GM21515 (cell line): ENCODE results near the gene TMED8.
"Not testable (repeated sequence)": the region's sequence is repeated elsewhere in the genome, so short reads cannot be mapped to it uniquely, and the experiment has no call there.

ENCODE experiments used
- ATAC-seq: cut with Tn5 transposase; IDR thresholded peaks from one replicate; pipeline ENCODE4 v1.9.1; 2021; ENCODE audit not compliant: unreplicated experiment

Gene TMED8

DNA sequence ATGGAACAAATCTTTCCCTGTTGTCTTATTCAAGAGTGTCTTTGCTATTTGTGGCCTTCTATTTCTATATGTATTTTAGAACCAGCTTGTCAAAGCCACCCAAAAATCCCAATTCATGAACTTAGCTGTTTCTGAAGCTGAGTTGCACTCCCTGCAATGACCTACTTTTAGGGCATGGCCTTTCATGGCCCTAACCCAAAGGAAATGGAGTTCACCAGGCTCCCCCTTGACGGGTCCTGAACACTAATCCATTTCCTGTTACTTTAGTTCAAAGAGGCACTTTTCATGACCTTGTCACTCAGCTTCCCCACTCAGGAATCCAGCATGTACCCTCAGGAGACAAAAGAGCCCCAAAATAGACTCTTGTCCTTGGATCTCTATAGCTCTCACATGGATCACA lies 7.6 kb downstream of the TMED8 start:
- no peak for ATAC-seq

DNA sequence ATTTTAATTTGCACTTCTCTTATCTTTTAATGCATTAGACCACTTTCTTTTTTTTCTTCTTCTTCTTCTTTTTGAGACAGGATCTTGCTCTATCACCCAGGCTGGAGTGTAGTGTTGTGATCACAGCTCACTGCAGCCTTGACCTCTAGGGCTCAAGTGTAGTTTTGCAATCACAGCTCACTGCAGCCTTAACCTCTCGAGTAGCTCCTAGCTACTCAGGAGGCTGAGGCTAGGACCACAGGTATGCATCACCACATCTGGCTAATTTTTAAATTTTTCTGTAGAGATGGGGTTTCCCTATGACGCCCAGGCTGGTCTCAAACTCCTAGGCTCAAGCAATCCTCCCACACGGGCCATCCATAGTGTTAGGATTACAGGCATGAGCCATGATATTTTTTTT lies 12.7 kb downstream of the TMED8 start:
- ATAC-seq: no peak

DNA sequence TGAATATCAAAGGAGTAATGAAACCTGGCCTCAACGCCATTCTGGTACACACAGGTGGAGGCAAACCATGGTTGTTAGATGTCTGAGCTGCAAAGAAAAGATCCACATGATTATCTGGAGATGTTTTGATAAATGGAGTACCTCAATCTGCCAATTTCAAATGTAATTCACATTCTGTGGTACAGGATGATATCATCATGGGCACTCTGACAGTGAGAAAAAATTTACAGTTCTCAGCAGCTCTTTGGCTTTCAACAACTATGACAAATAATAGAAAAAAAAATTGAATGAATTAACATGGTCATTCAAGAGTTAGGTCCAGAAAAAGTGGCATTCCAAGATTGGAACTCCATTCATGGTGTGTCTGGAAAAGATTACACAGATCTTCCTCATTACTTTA lies 17.3 kb downstream of the TMED8 start:
- no peak for ATAC-seq

DNA sequence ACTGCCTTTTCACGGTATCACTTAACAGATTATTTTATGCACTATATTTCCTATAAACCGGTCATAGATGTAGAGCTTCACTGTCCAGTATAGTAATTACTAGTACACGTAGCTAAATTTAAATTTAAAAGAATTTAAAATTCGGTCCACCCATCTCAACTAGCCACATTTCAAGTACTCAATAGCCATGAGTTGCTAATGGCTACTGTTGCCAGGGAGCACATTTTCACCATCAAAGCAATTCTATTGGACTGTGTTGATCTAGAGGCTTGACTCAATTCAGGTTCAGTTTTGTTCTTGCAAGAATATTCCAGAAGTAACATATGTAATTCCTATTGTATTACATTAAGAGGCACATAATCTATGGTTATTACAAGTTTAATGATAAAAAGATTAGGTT lies 20.0 kb downstream of the TMED8 start:
- ATAC-seq: no peak

DNA sequence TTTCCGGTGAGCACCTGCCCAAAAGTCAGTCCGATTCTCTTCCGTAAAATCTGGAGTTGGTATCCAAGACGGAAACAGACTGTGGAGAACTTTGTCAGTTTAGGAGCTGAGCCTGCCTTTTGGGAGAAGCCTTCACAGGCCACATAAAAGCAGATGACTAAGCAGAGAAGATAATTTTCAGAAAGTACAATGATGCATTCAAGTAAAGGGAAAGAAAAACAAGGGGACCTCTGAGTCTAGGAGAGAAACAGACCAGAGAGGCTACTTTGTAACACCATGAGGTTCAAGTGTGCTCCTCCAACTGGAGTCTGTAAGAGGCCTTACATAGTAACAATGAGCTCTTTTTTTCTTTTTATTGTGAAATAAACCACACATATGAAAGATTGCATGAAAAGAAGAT lies 21.1 kb downstream of the TMED8 start:
- ATAC-seq: no peak

DNA sequence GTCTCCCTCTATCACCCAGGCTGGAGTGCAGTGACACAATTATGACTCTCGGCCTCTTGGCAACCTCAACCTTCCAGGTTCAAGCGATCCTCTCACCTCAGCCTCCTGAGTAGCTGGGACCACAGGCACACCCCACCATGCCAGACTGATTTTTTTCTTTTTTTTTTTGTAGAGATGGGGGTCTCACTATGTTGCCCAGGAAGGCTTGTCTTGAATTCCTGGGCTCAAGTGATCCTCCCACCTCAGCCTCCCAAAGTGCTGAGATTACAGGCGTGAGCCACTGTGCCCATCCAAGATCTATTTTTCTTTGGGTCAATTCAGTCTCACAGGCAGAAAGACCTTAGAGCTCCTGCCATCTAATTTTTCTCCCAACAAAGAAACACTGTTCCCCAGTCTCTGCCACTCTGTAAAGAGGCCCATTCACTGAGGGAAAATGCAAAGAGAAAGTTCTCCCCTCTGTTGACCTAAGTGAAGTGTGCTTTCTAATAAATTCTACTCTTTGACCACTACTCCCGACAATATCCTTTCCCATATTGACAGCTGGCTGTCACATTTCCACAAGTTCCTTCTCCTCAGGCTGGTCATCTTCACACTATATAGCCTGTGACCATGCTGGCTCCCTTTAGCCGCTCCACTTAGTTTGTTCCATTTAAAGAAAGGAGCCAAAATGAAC lies 23.3 kb downstream of the TMED8 start:
- no peak for ATAC-seq

DNA sequence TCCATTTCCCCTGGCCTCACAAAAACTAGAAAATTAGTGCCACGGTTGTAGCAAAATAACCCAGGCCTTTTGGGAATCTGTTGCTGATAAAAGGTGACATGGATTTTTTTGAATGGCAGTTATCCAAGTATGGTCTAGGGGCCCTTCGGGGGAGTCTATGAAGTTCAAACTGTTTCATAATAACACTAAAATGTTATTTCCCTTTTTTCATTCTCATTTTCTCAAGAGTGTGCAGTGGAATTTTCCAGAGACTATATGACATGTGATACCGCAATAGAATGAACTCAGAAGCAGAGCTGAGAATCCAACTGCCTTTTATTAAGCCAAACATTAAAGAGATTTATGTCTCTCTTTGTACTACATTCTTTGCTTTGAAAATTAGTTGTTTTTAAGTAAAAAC lies 29.1 kb downstream of the TMED8 start:
- ATAC-seq: no peak

DNA sequence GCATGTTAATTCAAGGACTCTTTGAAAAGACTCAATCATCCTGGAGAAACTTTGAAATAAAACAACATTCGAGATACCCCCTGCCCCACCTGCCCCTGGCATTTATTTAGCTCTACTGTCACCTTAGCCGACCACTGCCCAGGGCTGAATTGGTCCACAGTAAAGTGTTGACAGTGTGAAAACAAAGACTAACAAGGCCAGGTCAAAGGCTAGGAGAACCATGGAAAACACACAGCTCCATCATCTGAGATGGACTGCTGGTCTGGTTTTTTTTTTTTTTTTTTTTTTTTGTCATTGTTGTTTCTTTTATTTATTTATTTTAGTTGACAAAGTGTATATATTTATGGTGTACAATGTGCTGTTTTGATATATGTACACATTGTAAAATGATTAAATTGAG lies 30.4 kb downstream of the TMED8 start:
- ATAC-seq: no peak

DNA sequence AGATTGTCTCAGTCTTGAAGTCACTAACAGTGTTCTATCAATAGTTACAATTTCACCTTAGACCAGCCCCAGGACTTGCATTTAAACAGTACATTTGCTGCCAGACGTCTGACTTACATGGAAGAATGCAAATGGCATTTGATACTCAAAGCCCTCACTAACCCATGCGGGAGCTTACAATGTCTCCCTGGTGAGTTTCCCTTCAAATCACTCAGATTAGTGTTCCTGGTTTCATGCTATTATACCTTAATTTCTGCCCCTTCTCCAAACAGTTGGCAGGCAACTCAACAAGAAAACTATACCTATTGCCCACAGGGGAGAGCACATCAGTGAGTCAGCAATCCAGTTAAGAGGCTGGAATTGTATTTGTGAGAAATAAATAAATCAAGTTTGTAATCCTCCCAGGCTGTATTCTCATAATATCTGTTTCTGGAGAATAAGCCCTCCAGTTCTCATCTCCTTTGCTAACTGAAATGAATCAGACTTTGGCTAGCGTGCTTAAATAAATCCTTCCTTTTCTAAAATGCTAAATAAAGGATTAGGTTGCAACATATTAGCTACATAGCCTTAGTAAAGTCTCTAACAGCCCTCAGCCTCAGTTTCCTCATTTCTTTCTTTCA lies 32.4 kb downstream of the TMED8 start:
- ATAC-seq: no peak

DNA sequence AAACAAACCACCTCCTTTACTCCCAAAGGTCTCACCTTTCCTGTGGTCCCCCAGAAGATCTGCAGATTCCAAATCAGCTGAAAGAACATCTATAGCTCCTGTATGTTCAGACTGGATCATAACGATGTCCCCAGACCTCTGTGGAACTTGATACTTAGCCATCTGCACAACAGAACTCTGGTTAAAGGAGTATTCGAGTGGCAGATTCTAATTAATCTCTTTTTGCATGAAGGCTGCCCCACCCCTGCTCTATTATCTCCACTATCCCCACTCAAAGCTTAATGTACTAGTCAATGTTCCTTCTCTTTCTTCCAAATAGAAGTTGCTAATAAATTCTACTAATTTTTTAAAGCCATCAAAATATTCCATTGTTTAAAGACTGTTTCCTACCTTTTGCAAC lies 33.2 kb downstream of the TMED8 start:
- no peak for ATAC-seq

DNA sequence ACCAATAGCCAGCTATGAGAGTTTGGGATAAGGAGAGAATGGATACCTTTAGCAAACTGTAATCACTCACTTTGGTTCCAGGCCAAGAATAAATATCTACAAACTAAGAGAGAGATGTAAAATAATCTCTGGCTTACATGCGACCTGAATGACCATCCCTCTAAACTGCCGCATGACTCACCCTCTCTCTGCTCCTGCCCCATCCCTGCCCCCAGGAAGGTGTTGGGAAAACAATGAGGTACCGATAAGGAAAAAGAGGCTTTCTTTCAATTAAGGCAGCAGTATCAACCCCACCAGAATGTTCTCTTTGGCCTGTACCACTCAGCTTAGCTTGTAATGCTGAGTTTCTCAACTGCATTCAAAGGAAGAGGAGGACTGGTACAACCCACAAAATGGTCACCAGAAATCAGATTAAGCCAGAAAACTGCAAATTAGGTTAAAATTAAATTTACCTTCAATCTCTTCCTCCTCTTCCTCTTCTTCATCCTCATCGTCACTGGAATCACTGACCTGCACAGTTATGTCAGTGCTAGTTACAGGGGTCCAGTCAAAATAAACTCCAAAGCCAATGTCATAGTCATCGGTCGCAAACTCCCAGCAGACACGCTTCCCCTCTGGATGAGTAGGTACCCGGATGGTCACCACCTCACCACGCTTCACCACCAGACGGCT lies 34.0 kb downstream of the TMED8 start:
- no peak for ATAC-seq

DNA sequence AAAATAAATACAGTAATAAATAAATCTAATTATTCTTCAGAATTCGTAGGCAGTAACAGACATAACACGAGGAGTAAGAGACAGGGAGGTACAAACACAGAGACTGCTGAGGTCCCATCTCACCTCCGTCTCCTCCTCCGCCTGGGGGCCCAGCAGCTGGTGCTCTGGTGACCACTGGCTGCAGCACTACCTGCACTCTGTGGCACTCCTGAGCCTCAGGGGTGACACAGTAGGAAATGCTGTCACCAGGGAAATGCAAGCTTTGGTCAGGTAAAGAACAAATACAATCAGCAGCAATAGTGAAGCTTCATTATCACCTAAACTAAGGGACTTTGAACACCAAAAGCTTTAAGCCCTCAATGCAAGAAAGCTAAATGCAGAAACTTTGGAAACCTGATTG lies 36.5 kb downstream of the TMED8 start:
- no peak for ATAC-seq

DNA sequence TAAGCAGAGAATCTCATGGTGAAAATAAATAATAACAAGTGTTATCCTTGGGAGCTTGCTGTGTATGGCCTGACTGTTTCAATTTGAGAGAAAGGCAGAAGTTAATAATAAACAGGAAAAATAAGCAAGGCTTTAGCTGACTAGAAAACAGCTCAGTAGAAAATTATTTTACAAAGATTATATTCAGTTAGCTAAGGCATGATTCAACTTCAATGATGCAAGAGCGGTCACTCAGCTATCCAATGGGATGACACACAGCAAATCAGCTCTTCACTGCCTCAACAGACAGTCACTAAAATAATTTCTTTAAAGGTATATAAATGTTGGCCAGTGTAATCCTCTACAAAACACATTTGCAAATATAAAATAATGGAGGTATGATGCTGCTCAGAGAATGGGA lies 37.5 kb downstream of the TMED8 start:
- ATAC-seq: no peak

DNA sequence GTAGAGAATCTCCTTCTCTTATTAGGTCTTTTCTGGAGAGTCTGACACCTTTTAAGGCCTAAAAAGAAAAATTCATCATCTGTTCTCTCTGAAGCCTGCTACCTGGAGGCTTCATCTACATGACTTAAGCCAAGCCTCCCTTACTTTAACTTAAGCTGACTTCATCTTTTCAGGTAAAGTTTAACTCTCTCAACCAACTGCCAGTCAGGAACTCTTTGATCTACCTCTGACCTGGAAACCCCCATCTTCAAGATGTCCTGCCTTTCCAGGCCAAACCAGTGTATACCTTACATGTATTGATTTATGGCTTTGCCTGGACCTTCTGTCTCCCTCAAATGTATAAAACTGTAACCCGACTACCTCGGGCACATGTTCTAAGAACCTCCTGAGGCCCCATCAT lies 38.6 kb downstream of the TMED8 start:
- ATAC-seq: no peak

DNA sequence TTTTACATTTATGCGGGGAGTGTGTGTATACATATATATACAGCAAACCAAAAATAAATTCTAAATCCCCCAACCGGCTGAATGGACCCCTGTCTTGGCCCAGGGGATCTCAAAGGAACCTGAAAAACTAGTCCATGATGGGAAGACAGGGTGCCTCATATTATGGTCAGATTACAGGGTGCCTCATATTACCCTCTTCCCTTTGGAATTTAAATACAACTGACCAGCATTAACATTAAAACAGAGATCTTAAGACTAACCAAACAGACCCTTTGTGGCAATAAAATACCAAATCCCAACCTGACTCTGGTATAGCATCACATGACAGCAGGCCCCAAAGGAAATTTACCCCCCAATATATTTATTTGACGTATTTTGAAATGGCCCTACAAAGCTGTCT lies 39.0 kb downstream of the TMED8 start:
- ATAC-seq: no peak

DNA sequence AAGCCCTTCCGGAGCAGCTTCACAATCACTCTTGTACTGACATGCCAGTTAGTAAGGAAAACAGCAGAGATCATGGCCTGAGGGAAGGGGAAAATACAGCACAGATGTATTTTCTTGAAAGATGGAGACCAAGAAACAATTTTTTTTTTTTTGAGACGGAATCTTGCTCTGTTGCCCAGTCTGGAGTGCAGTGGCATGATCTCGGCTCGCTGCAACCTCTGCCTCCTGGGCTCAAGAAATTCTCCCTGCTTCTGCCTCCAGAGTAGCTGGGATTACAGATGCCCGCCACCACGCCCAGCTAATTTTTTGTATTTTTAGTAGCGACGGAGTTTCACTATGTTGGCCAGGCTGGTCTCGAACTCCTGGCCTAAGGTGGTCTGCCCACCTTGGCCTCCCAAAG lies 39.6 kb downstream of the TMED8 start:
- ATAC-seq: not testable (repeated sequence)

DNA sequence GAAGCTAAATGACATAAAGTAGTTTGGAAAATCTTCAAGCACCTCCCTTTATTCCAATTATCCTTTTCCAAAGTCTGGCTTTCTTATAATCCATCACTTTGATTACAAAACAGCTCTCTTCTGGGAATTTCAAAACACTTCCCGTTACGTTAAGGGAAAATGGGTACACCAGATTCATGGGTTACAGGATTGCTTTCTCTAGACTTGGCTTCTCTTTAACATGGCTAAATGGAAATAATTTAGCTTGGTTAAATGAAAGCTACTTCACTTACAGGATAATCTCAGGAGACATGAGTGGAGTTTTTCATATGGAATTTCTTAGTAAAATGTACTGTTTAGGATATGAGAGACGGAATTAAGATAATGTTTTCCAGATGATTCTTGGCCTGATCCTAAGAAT lies 41.3 kb downstream of the TMED8 start:
- no peak for ATAC-seq

DNA sequence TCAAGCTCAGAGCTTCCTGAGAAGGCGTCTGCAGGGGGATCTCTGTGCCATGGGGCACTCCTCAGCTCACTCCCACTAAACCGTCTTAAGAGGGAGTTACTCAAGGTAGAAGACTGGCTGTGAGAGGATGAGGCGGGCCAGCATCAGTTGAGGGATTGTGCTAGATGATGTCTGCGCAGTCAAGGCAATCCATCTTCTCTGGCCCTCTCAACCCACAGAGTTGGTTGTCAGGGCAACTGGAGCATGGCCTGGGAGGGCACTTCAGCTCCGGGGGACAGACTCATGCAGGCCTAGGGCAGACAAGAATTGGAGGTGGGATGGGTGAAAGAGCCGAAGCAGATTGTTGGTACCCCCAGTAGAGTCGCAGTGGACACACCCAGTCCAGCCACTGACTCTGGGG lies 47.0 kb downstream of the TMED8 start:
- no peak for ATAC-seq

DNA sequence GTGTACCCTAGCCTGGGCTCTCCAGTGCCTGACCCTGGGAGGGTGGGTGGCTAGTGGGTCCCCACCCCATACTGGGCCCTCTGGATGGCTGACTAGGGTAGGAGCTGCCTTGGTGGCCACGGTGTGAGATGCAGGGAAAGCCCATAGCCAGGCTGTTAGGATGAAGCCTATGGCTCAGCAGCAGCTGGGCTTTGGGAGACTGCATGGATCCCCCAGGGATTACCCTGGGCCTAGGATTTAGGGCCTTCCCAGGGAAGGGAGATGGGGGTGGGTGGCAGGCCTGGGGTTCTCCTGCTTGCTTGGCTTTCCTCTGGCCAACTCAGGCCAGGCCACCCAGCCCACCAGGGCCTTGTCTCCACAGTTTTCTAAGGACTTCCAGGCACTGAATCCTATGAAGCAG lies 49.8 kb downstream of the TMED8 start:
- ATAC-seq: no peak

DNA sequence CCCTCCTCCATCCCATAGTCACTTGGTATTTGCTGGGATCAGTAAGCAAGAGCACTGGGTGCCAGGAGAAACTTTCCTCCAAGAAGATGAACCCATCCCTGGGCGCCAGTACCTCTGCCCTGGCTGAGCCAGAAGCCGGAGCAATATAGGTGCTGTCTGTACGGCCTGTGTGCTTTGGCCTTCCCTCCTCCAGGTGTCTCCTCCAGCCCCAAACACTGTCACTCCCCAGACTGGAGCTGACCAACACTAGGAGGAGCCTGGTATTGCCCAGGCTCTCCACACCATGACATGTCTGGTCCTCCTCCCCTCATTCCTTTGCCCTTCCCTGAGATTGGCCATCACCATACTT lies 51.2 kb downstream of the TMED8 start:
- ATAC-seq: no peak

DNA sequence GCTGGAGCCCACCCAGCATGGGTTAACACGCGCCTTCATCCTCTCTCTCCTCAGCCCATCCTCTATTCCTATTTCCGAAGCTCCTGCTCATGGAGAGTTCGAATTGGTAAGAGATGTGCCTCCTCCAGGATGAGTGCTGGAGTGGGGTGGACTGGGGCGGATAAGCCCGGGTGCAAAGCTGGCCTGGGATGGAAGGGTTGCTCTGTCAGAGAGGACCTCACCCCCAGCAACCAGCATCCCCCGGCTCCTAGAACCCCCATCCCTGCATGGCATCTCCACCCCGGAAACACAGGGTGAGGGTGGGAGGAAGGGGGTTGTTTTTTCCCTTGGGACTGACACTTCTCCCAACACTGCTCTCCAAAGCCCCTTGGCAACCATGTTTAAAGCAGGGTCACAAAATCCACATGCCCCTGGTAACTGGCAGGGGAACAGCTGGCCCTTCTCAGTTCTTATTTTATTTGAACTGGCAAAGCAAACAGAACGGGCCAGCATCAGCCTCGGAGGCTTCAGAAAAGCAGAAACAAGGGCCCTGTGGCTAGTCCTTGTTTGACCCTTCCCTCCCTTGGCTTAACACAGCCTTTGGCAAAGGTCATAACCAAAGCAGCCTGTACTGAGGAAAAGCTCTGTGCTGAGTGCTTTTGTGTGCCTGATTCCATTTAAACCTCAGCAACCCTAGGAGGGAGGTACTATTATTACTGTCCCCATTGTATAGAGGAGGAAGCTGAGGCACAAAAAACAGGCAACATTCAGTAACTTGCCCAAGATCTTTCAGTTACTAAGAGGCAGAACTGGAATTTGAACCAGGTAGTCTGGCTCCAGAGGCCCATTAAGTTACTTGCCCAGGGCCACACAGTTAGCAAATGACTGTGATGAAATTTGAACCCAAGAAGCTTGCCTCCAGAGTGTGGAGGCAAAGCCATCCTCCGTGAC lies 51.8 kb downstream of the TMED8 start:
- ATAC-seq: no peak

DNA sequence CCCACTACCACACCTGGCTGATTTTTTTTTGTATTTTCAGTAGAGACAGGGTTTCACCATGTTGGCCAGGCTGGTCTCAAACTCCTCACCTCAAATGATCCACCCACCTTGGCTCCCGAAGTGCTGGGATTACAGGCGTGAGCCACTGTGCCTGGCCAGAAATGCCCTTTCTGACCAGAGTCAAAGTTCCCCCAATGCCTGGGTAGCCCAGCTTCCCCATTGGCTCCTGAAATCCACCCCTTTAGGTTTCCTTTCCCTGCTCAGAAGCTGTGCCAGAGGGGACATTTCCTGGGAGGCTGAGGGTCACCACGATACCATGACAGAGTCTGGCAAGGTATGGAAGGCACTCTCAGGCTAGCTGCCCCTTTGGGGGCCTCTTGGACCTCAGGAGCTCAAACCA lies 52.6 kb downstream of the TMED8 start:
- ATAC-seq: no peak
